ENCODE results near the gene GGTA1.
"Not testable (repeated sequence)": the region's sequence is repeated elsewhere in the genome, so short reads cannot be mapped to it uniquely, and the experiment has no call there.

GGTA1 gene

GRCh38 chr9:121499427-121500164, at the start of gene GGTA1:
Gene GGTA1 (minus strand): TSS chr9:121499844. CDS start chr9:121467922, 31,922 bp downstream.
- peak; percentile 55 for DNase-seq

DNA sequence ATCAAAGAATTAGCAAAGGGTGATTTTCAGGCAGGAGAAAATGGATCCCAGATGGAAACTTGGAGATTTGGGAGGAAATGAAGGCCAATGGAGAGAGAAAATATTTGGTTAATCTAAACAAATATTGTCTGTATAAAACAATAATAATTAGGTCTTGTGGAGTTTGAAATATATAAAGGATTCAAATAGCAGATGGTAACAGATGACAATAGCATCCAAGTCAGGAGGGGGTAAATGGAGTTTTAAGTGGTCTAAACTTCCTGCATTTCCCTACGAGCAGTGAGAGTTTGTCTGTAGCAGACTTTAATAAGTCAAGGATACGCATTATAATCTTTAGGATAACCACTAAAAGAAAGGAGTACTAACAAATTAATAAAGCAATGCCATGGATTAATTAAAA, 49.0 kb upstream of the GGTA1 start:
- no peak for DNase-seq

GRCh38 chr9:121545875-121546423, 46.3 kb upstream of the GGTA1 start:
- peak; percentile 87 for DNase-seq

DNA sequence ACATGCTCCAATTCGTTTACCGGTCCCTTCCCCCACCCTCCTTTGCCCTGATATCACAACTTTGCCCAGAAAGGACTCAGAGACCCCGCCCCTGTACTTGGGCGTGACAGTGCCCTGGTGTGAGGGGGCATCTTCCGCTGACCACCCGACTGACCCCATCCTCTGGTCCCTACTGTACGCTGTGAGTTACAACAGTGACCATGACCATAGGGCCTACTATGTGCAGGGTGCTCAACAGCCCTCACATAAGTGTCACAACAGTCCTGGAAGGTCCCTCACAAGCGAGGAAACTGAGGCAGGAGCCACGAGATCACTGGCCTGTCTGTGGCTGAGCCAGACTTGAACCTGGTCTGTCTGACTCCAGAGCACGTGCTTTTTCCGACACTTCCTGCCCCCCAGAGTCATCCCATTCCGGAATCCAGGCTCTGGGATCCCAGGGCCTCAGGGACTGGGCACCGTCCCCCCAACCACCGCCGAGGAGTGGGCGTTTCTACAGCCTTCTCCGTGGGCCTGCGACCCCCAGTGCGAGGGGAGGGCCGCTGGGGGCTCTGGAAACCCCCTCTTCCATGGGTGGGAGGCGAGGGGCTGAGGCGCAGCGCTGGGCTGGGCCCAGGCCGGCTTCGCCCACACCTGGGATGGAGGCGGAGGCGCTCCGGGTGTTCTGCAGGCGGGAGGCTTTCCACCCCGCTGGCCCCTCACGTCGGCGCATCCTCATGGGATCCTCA, 45.7 kb upstream of the GGTA1 start:
- DNase-seq = no peak

DNA sequence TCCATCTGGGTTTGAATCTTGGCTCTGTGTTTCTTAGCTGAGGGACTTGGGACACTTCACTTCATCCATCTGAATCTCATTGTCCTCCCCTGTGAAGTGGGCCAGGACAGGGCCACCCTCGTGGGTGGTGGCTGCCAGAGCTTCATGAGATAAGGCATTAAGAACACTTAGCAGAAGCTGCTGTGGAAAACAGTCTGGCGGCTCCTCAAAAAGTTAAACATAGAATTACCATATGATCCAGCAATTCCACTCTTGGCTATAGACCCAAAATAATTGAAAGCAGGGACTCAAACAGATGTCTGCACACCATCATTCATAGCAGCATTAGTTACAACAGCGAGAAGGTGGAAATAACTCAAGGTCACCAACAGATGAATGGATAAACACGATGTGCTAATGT, 42.4 kb upstream of the GGTA1 start:
- no peak for DNase-seq

DNA sequence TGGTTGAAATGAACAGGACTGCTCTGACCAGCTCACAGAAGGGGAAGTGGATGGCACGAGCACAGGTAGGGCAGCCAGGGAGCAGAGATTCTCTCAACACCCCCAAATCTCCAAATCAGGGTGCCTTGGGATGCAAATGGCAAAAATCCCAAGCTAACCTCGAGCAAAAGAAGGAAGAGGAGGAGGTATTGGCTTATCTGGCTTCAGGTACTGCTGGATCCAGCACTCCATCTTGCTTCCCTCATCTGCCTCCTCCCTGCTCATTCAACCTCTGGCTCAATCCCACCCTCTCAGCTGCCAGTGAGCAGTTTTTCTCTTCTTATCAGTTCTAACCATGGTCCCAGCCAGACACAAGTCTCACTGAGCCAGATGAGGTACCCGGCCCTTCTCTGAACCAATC, 41.6 kb upstream of the GGTA1 start:
- no peak for DNase-seq

DNA sequence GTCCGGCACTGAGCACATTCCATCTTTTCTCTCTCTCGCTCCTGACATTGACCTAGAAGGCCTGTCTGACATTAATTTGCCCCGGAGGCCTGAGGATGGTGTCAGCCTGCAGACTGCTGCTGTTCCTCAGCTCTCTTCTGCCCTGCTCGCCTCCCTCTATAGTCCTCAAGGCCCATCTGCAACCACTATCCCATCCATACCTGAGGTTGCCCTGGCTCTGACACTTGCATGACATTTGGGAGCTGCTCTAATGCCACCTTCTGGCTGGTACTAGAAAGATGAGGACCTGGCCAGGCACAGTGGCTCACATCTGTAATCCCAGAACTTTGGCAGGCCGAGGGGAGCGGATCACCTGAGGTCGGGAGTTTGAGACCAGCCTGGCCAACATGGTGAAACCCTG, 38.6 kb upstream of the GGTA1 start:
- no peak for DNase-seq

DNA sequence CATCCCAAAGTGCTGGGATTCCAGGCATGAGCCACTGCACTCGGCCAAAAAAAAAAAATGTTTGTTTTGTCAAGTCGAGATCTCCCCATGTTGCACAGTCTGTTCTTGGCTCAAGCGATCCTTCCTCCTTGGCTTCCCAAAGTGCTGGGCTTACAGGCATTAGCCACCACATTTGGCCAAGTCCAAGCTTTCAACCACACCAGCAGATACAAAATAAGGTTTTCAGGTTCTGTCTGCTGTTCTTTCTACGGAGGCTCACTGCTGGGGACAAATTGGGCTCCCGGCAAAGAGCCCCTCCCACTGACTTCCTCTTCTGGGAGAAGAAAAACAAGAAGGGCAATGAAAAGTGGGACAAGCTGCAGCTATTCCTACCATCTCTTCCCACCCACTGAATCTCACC, 37.6 kb upstream of the GGTA1 start:
- no peak for DNase-seq

- DNase-seq = no peak
Measured at GRCh38 chr9:121532881-121533280, 33.2 kb upstream of the GGTA1 start.

DNA sequence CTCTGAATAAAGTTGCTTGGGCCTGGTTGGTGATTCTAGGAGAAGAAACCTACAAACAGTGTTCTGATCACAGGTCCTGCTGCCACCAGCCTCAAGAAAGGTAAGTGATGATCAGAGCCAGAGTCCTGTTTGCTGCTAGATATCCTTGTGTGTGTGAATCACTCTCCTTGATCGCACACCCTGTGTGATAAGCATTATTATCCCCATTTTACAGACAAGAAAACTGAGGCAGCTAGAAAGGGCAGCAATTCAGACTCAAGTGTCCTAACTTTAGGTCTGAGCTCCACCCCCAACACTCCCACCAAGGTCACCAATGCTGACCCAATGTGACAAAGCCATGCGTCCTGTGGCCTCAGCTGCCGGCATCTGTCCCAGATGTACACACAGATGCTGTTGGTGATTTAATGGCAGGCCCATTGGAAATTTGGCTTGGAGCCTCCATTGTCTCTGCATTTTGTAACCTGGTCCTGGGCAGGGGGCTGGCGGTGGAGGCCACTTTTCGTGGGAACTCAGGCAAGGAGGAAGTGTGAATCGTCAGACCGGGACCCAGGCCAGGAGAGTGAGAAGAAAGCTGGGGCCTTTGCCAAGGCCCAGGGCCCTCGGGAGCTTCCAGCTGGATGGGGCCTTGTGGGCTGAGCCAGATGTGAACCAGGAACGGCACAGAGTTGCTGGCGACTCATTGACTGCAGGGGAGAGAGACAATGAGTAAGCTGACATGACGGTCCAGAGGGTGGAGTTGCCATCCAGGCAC, 29.8 kb upstream of the GGTA1 start:
- no peak for DNase-seq

DNA sequence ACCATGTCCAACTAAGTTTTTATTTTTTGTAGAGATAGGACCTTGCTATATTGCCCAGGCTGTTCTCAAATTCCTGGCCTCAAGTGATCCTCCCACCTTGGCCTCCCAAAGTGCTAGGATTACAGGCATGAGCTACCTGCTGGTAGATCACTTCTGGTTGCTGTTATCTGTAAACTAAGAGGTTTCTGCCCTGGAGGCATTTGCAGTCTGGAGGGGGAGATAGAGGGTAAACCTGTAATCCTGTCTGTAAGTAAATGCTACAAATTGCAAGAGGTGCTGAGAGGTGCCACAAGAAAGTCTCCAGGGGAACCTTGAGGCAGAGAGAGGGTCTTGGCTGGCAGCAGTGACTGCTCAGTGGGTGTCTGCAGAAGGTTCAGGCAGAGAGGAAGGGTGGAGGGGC, 29.0 kb upstream of the GGTA1 start:
- no peak for DNase-seq

GRCh38 chr9:121527371-121527770, 27.7 kb upstream of the GGTA1 start:
- DNase-seq = no peak

GRCh38 chr9:121519688-121520087, 20.0 kb upstream of the GGTA1 start:
- not testable (repeated sequence) for DNase-seq

GRCh38 chr9:121518634-121519033, 19.0 kb upstream of the GGTA1 start:
- DNase-seq = no peak

GRCh38 chr9:121513166-121513565, 13.5 kb upstream of the GGTA1 start:
- DNase-seq = not testable (repeated sequence)

- no peak for DNase-seq
Measured at GRCh38 chr9:121510766-121511550, 11.3 kb upstream of the GGTA1 start.

GRCh38 chr9:121509180-121509579, 9.5 kb upstream of the GGTA1 start:
- no peak for DNase-seq

- DNase-seq = no peak
Measured at GRCh38 chr9:121508415-121508814, 8.8 kb upstream of the GGTA1 start.

DNA sequence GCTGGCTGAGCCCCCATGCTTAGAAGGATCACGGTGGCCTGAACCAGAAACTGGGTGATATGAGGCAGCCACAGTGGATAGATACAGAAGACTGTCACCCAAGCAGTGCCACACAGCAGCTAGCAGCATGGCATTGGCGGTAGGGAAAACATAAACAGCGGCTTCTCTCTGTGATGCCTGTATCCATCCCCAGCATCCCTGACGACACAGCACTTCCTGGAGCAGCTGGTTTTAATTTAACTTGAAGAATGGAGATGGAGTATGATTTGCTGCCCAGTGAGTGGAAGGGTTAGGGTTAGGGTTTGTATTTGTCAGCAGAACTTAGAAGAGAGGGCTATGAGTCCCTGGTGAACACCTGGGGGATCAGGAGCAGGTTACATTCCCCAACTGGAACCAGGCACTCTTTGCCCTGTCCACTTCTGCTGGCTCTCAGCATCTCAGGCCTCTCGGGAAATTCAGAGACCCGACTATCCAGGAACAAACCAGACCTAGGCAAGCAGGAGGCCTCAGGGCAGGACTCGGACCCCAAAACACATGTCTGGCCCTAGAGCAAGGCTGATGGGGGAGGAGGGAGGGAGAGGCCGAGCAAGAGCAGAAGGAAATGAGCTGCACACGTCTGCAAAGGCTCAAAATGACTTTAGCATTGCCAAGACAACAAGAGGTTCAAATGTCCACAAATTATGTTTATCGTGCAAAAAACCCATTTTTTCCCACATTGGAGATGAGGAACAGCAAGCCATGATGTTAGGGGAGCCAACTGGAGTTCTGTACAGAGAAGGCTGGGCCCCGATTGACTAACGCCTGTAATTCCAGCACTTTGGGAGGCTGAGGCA, 6.5 kb upstream of the GGTA1 start:
- no peak for DNase-seq

DNA sequence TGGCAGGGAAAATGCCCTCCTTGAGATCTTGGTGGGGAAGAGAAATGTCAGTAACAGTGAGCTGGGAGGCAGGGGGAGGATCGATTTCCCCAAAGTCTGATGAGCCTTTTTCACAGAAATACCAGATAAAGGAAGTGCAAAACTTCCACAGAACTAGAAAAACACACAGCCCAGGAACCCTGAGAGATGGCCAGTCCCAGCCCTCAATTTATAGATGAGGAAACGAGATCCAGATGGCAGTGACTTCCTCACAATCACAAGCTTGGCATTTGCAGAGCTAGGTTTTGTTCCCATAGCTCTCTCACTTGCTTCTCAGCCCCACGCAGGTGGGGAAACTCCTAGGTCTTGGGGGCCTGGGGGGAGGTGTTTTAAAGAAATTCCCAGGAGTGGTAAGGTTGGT, 3.8 kb upstream of the GGTA1 start:
- no peak for DNase-seq

DNA sequence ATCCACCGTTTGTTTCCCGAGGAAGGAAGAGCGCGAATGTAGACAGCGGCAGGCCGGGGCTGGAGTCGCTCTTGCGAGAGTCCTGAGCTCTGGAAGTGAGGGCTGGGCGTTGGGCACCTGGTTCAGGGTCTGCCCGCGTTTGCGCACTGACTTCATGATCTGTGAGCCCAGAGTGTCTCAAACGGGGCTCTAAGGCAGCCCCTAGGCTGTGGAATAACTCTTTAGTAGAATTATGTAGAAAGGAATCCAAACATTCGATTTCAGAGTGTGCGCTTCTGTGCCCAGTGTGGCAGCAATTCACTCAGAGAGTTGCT, 478 bp upstream of the GGTA1 start:
- no peak for DNase-seq

GRCh38 chr9:121499177-121499426, 542 bp downstream of the GGTA1 start:
- DNase-seq = no peak

Data from activated CD8-positive, alpha-beta memory T cell treated with anti-CD3 and anti-CD28 coated beads, Interleukin-2, amount 50 U/mL, for 48 hours (primary cell).